HG03159 (cell line): ENCODE measurements around the gene ADCY3.
"Not testable (repeated sequence)": the region's sequence is repeated elsewhere in the genome, so short reads cannot be mapped to it uniquely, and the experiment has no call there.

Experiments
- ATAC-seq: cut with Tn5 transposase; IDR thresholded peaks from one replicate; pipeline ENCODE4 v1.9.1; 2021; ENCODE audit warnings: mild to moderate bottlenecking, moderate library complexity; ENCODE audit not compliant: unreplicated experiment

ADCY3 gene

GRCh38 chr2:24816404-24816803 is 103.6 kb downstream of the ADCY3 start:
- no peak for ATAC-seq

DNA sequence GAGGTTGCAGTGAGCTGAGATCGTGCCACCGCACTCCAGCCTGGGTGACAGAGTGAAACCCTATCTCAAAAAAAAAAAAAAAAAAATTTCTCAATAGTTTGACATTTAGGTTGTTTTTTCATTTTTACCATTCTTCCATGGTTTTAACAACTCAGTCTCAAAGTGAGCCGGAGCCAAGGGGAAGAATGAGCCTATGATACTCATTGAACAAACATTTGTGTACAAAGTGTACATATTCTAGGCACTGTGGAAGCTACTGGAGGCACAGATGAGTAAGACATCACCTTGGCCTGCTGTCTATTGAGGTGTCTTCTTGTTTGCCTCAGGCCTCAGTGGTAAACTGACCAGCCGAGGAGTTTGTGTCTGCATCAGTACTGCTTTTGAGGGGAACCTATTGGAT is 104.9 kb downstream of the ADCY3 start:
- no peak for ATAC-seq

GRCh38 chr2:24814516-24814915 is 105.5 kb downstream of the ADCY3 start:
- ATAC-seq, result no peak

DNA sequence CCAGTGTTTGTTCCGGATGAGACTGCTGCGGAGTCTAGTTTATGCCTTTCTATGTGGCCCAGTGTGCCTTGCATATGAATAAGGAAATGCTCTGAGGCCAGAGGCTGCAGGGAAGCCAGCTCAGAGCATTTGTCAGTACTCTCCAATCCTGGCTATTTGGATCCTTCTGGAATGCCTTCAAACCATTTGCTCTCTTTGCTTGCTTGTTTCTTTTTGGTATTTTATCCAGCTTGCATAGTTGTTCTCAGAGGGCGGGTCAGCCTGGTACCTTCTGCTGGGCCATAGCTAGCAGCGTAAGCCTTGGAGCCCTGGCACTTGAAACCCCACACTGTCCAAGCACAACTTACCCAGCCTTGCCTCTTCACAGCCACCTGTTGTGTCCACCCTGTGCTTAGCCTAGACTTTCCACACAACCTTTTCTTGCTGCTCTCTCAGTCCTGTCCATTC is 106.3 kb downstream of the ADCY3 start:
- ATAC-seq, result no peak

DNA sequence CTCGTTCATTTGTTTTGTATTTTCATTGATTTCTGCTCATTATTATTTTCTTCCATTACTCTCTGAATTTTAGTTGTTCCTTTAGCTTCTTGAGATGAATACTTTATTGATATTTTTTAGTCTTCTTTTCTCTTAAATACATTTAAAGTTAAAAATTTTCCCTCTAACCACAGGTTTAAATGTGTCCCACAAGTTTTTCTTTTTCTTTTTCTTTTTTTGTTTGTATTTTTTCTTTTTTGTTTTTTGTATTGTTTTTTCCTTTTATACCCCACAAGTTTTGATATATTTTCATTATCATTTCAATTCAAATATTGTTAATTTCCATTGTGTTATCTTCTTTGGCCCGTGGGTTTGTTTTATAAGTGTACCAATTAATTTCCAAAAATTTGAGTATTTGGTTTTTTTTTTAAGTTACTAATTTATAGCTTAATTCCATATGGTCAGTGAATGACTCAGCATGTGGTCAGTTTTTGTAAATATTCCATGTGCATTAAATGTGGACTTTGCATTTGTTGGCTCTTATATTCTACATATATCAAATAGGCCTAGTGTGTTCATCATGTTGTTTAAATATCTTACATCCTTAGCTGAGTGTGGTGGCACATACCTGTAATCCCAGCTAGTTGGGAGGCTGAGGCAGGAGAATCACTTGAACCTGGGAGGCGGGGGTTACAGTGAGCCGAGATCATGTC is 110.6 kb downstream of the ADCY3 start:
- ATAC-seq, result no peak

DNA sequence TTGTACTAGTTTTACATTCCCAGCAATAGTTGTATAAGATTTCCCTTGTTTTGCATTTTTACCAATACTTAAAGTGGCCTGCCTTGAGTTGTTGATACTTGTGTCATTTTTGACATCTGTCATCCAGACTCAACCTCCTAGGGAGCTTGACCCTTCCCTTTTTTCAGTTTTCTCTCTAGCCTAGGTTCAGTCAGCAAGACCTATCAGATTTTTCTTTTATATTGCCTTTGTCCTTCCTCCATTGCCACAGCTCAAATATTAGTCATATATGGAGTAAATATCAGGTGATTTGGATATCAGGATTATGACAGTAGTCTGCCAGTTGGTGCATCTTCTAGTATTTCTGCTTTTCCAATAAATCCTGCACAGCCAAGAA is 113.4 kb downstream of the ADCY3 start:
- no peak for ATAC-seq

- not testable (repeated sequence) for ATAC-seq
Measured at GRCh38 chr2:24805811-24806660, 114.0 kb downstream of the ADCY3 start.

GRCh38 chr2:24800487-24800886 is 119.5 kb downstream of the ADCY3 start:
- ATAC-seq, result not testable (repeated sequence)

DNA sequence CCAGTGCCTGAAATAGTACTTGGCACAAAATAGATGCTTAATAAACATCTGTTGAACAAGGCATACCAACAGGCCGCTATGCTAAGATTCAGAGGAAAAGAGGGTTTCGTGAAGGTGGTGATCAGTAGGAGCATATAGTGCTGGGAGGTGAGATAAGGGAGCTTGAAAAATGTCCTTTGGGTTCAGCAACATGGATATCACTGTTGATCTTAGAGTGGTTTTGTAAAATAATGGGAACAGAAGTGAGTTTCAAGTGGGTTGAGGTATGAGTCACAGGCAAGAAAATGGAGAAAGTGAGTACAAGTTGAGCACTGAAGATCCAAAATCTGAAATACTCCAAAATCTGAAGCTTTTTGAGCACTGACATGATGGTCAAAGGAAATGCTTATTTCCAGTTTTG is 122.4 kb downstream of the ADCY3 start:
- no peak for ATAC-seq

GRCh38 chr2:24793761-24794435 is 126.1 kb downstream of the ADCY3 start:
- no peak for ATAC-seq

- peak; percentile 92 for ATAC-seq
Measured at GRCh38 chr2:24792874-24793760, 126.9 kb downstream of the ADCY3 start, which contains the start of the genes CENPO and PTRHD1. Gene CENPO, plus strand, starts transcription at chr2:24793425. Its CDS starts 495 bp downstream, at chr2:24793920. Gene PTRHD1, minus strand, starts transcription at chr2:24793391. Its CDS starts 14 bp downstream, at chr2:24793377.

GRCh38 chr2:24792542-24792873 is 127.5 kb downstream of the ADCY3 start:
- no peak for ATAC-seq

GRCh38 chr2:24791452-24791851 is 128.6 kb downstream of the ADCY3 start:
- no peak for ATAC-seq

DNA sequence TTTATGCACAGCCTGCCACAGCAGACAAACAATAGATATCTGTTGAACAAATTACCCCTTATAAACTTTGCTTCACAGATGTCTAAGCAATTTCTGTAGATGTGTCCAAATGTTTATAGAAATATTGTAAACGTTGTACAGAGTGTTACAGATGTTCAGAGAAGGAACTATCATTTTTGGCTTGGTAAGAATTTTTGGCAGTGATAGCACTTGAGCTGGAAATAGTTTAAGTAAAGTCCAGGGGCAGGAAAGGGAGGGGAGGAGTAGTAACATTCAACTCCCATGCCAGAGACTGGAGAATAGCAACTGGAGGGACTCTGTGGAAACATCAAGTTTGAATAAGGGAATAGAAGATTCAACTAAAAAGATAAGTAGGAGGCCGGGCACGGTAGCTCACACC is 131.2 kb downstream of the ADCY3 start:
- ATAC-seq, result no peak

GRCh38 chr2:24787532-24787931 is 132.5 kb downstream of the ADCY3 start:
- ATAC-seq, result no peak

DNA sequence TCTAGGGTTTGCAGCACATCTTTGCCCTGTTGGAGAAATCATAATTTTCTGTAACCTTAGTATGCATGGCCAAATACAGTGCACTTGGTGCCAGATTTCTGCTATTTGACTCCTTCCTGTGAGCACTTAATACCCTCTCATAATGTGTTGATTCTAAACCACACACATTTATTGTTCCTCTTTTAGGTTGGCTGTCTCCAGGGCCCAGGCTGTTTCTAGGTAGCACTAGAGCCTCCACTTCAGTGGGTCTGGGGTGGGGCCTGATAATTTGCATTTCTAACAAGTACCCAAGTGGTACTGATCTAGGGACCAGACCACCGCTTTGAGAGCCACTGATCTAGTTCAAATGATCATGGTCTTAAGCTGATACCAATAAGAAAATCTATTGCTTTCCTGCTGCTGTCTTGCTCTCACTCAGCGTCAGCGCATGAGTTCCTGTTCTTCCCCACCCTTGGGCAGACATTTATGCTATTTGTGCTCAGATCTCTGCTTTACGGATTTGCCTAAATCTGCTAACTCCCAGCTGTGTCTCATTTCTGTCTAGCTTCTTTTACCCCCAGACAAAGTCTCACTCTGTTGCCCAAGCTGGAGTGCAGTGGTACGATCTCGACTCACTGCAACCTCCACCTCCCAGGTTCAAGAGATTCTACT is 134.2 kb downstream of the ADCY3 start:
- ATAC-seq, result peak; percentile 94

DNA sequence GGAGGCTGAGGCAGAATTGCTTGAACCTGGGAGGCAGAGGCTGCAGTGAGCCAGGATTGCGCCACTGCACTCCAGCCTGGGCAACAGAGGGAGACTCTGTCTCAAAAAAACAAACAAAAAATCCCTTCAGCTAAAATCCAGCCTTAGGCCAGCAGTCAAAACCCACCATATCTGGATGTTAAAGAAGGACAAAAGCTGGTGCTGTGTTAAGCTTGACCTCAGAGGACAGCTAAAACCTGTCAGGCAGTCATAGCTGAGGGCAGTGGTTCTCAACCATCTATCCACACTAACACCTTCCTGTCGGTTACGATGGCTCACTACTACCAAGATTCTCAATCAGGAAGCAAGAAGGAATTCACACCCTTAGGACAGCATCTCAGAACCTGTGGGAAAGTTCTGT is 136.4 kb downstream of the ADCY3 start:
- ATAC-seq, result no peak

DNA sequence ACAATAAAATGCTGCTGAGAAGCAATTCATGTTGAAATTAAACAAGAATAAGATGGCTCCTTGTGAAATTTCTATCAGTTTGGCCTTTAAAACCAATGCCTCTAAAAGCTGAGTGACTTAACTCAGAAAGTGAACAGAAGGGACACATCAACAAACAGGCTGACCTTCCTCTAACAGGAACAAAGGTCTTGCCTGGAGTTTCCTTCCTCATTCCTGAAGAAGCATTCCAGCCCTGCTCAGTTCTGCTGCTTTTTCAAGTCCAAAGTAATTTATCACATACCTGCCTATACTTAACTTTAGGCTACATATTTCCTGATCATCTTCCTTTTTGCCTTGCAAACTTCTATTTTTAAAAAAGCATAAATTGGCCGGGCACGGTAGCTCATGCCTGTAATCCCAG is 140.9 kb downstream of the ADCY3 start:
- ATAC-seq, result no peak

- ATAC-seq, result no peak
Measured at GRCh38 chr2:24774373-24774772, 145.7 kb downstream of the ADCY3 start.
